ENCODE measurements around the gene BMPR2. TPM values are rescaled to one million over a fixed set of nuclear protein-coding genes. Genes with fewer than 3 reads are reported as not detected.

Gene BMPR2
- total and polyA plus RNA-seq, 2 of the 8 experiments (the other 6 are each of a cell fraction or from before 2014, with no cell fraction given) = 5.5 to 19.8 TPM

- Histone ChIP-seq H3K9me3 (ENCODE audit: insufficient read depth in 2 of 2, low read depth in 1 of 2, low read length in 1 of 2) (0 out of 4 replicates have a peak, but pooled peaks cover 0 to 3% of the 10 kb centered on the region in 2 experiments), H2BK12ac (ENCODE audit: low read depth, low read length) (no peak overlapping the region), H4K91ac (replicated peaks; ENCODE audit: insufficient read length, low read length) (no peak overlapping the region), H3K23me2 (ENCODE audit: low read depth, low read length) (no peaks in the 10 kb centered on the region), H2AFZ (ENCODE audit: low read length) (no peak overlapping the region), H3K27ac (ENCODE audit: low read depth, low read length) (no peak overlapping the region), H3K14ac (ENCODE audit: insufficient read length) (no peak overlapping the region), H3K4me2 (ENCODE audit: insufficient read depth in 1 of 2, low read depth in 2 of 2, low read length in 2 of 2) (no peak overlapping the region), H3K79me1 (ENCODE audit: low read depth, low read length) (no peaks in the 10 kb centered on the region), H3K4me1 (replicated peaks in 1 of 4; ENCODE audit: control insufficient read depth in 3 of 4, insufficient read depth in 4 of 4, low read length in 3 of 4) (no peaks in the 10 kb centered on the region), H2AK5ac (ENCODE audit: low read depth, low read length) (no peak overlapping the region), H4K8ac (ENCODE audit: extremely low read depth, insufficient read depth, low read length) (no peak overlapping the region), H3K9ac (replicated peaks in 1 of 4; ENCODE audit: extremely low read depth in 1 of 4, low read depth in 3 of 4, low read length in 3 of 4) (no peak overlapping the region), H3K18ac (ENCODE audit: extremely low read depth, low read length) (no peak overlapping the region), H2BK120ac (replicated peaks; ENCODE audit: low read depth, low read length) (no peak overlapping the region), H4K20me1 (replicated peaks in 1 of 2; ENCODE audit: control insufficient read depth in 1 of 2, insufficient read depth in 2 of 2, low read length in 2 of 2) (no peaks in the 10 kb centered on the region), H3K4me3 (ENCODE audit: extremely low read depth in 1 of 4, insufficient read depth in 2 of 4, low read depth in 3 of 4, low read length in 4 of 4) (no peak overlapping the region), H3K56ac (replicated peaks; ENCODE audit: insufficient read length, low read depth, low read length) (no peak overlapping the region), H3K27me3 (replicated peaks in 1 of 4; ENCODE audit: control insufficient read depth in 3 of 4, extremely low read depth in 1 of 4, insufficient read depth in 3 of 4, low read length in 3 of 4) (no peaks in the 10 kb centered on the region), H2BK5ac (ENCODE audit: low read depth, low read length) (no peak overlapping the region), H4K5ac (ENCODE audit: insufficient read length, low read depth, low read length) (no peak overlapping the region), H3K36me3 (ENCODE audit: control insufficient read depth in 2 of 4, insufficient read depth in 4 of 4, low read length in 3 of 4) (no peaks in the 10 kb centered on the region), H3K79me2 (ENCODE audit: control insufficient read depth in 1 of 2, insufficient read depth in 2 of 2, low read length in 2 of 2) (no peaks in the 10 kb centered on the region), H3K23ac (ENCODE audit: insufficient read length) (no peak overlapping the region), H3K4ac (replicated peaks; ENCODE audit: insufficient read length, low read depth, low read length) (no peak overlapping the region), H2BK20ac (ENCODE audit: low read length) (no peak overlapping the region), H2BK15ac (ENCODE audit: low read length) (no peak overlapping the region)
- FAIRE-seq (no peak), DNase-seq (ENCODE audit: low read depth in 1 of 2, low spot score in 2 of 2) (no peak)
- TF ChIP-seq POLR2A (IDR thresholded peaks at IDR 0.05; ENCODE audit: control extremely low read depth in 1 of 2, low read depth in 2 of 2, low read length in 2 of 2) (no peak), RFX5 (IDR thresholded peaks at IDR 0.05; ENCODE audit: borderline replicate concordance, low read depth, low read length) (no peak), CHD2 (IDR thresholded peaks at IDR 0.05; ENCODE audit: low read length) (no peak), SIX5 (IDR thresholded peaks at IDR 0.05; ENCODE audit: low read depth, low read length) (no peak), BACH1 (IDR thresholded peaks at IDR 0.05; ENCODE audit: low read length) (no peak), KDM5A (IDR thresholded peaks at IDR 0.05; ENCODE audit: low read length) (no peak), E2F6 (IDR thresholded peaks at IDR 0.05) (no peak), RXRA (IDR thresholded peaks at IDR 0.05; ENCODE audit: insufficient read depth, low read depth, low read length) (no peak), GTF2F1 (IDR thresholded peaks at IDR 0.05; ENCODE audit: borderline replicate concordance, low read depth, low read length) (no peak), CTBP2 (IDR thresholded peaks at IDR 0.05; ENCODE audit: borderline replicate concordance, insufficient read depth, insufficient read length, low read length) (no peak), CBX8 (IDR thresholded peaks at IDR 0.05; ENCODE audit: borderline replicate concordance, low read depth, low read length) (no peak), CHD1 (IDR thresholded peaks at IDR 0.05; ENCODE audit: low read depth, low read length) (no peak), TAF7 (optimal IDR thresholded peaks at IDR 0.05; ENCODE audit: borderline replicate concordance, low read depth, low read length) (no peak), POU5F1 (IDR thresholded peaks at IDR 0.05; ENCODE audit: low read depth, low read length) (no peak), CBX5 (IDR thresholded peaks at IDR 0.05; ENCODE audit: low read depth, low read length) (no peak)
- 85% methylated on average over 3 of the region's 3 CpGs; no CpG with 5 or more reads in 1 of the 2 experiments for WGBS, 2 experiments (ENCODE audit: extremely low coverage in 1 of 2, insufficient coverage in 1 of 2, insufficient read length in 1 of 2, insufficient replicate concordance in 2 of 2, low coverage in 1 of 2, low lambda C conversion rate in 2 of 2, missing lambda C conversion rate in 1 of 2)
- POLR2A ChIA-PET (ENCODE audit: partially characterized antibody) = interaction anchor here (0.5 kb wide), 1 partner anchor 32 kb away, joined by 3 read pairs; no protein-coding TSS in a partner anchor
- CTCF ChIA-PET (ENCODE audit: partially characterized antibody) = no interaction called here
Measured at GRCh38 chr2:202454536-202454935, 78.4 kb downstream of the BMPR2 start.
